ENCODE results near the gene MIA.
"Not testable (repeated sequence)": the region's sequence is repeated elsewhere in the genome, so short reads cannot be mapped to it uniquely, and the experiment has no call there.

Gene MIA

DNA sequence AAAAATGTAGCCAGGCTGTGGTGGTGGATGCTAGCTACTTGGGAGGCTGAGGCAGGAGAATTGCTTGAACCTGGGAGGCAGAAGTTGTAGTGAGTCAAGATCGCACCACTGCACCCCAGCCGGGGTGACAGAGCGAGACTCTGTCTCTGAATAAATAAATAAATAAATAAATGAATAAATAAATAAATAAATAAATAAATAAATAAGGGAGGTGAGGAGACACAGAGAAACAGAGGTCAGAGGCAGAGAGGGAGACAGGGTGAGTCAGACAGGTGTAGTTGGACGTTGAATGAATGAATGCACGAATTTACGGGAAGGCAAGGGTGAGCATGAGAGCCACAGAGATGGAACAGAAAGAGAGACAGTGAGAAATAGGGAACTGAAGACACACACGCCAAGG lies 5.8 kb downstream of the MIA start:
- no peak for DNase-seq

DNA sequence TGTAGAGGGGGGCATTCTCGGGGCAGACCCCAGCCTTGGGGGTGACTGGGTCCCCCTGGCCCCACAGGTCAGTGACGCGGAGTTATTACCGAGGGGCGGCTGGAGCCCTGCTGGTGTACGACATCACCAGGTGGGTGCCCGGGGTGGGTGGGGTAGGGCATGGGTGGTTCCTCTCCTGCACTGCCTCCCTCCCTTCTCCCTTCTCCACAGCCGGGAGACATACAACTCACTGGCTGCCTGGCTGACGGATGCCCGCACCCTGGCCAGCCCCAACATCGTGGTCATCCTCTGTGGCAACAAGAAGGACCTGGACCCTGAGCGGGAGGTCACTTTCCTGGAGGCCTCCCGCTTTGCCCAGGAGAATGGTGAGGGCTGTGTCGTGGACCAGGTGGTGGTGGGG lies 8.4 kb downstream of the MIA start:
- no peak for DNase-seq

DNA sequence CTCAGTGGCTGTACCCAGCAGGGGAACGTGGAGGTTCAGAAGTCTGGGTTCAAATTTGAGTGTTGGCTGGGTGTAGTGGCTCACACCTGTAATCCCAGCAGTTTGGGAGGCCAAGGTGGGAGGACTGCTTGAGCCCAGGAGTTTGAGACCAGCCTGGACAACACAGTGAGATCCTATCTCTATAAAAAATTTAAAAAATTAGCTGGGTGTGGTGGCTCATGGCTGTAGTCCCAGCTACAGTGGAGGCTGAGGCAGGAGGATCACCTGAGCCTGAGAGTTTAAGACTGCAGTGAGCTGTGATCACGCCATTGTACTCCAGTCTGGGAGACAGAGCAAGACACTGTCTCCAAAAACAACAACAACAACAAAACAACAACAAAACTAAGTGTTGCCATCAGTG lies 8.8 kb downstream of the MIA start:
- DNase-seq = not testable (repeated sequence)

GRCh38 chr19:40785526-40785925 lies 10.2 kb downstream of the MIA start:
- no peak for DNase-seq

DNA sequence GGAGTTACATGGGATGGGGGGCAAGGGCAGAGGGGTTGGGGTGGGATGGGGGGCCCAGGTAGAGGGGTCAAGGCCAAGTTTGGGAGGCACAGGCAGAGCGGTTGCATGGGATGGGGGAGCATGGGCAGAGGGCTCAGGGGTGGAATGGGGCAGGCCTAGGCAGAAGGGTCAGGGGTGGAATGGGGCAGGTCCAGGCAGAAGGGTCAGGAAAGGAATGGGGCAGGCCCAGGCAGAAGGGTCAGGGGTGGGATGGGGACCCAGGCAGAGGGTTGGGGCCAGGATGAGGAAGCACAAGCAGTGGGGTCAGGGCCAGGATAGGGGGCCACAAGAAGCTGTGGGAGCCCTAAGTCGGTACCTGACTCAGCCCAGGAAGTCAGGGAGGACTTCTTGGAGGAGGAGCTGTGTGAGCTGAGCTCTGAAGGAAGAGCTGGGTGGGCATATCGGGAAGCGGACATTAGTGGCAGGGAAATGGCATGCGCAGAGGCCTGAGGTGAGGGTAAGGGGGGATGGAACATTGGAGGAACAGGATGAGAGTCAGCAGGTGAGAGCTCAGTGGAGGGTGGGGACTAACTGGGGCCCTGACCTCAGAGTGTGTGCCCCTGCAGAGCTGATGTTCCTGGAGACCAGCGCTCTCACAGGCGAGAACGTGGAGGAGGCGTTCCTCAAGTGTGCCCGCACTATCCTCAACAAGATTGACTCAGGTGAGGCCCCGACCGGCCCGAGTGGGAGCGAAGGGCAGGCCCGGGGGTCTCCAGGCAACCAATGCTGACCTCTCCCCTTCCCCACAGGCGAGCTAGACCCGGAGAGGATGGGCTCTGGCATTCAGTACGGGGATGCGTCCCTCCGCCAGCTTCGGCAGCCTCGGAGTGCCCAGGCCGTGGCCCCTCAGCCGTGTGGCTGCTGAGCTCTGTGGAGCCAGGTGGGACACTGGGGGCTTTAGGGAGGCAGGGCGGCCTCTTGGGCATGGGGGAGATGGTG lies 11.0 kb downstream of the MIA start:
- no peak for DNase-seq

GRCh38 chr19:40791349-40791748 lies 16.0 kb downstream of the MIA start:
- no peak for DNase-seq

GRCh38 chr19:40791996-40792395 lies 16.7 kb downstream of the MIA start:
- DNase-seq = no peak

DNA sequence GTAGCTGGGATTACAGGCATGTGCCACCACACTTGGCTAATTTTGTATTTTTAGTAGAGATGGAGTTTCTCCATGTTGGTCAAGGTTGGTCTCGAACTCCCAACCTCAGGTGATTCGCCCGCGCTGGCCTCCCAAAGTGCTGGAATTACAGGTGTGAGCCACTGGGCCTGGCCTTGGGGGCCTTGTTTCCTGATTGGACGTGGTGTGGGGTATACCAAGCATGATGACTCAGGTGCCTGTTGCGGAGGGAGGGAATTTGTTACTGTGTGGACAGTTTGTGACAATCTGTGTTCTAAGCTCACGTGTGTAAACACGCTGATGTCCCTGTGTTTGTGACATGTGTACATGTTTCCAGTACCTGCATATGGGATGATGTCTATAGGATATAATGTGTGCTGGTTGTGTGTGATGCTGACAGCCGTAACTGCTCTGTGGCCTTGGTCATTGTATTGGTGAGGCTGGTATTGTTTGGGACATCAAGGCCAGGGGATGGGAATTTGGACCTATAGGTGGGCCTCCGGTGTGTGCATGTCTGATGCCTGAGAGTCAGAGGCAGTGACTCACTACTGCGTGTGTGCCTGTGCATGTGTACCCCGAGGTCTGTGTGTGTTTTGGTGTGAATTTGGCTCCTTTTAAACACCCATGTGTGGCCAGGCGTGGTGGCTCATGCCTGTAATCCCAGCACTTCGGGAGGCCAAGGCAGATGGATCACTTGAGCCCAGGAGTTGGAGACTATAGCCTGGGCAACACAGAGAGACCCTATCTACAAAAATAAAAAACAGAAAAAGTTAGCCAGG lies 22.0 kb downstream of the MIA start:
- DNase-seq = no peak

GRCh38 chr19:40797963-40798682 lies 22.8 kb downstream of the MIA start:
- DNase-seq = peak; percentile 78

- DNase-seq = peak; percentile 100
These were observed 23.6 kb downstream of the MIA start, which contains the start of gene EGLN2 for GRCh38 chr19:40798683-40799557. TSS of gene EGLN2 (plus strand) at chr19:40799191. CDS start at chr19:40800573, 1,382 bp downstream.

DNA sequence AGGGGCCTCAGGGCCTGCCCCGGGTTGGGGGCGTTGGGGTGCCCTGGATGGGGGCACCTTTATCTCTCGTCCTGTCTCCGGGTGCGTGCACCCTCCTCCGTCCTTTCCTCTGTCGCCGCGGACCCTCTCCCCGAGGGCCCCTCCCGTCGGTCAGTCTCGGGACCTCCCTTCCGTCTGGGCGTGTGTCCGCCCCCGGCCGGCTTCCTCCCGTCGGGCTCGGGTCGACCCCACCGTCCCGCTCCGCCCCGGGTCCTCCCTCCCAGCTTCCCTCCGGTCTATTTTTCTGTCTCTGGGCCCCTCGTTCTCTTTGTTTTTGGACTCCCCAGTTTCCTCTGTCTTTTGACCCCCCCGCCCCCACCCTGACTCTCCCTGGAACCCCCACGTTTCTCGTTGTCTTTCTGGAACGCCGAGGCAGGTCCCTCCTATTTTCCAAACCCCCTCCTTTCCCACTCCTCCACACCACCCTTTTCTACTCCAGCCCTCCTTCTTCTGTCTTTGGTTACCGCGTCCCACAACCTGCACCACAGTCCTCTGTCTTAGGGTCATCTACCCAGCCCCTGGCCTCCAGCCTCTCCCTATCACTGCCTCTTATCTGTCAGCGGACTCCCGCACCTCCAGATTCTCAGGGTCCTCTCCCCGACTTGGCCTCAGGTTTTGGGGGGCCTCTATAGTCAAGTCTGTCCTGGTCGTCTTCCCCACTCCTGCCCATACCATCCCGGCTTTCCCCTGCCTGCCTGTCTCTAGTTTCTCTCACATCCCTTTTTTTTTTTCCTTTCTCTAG lies 24.4 kb downstream of the MIA start:
- DNase-seq = no peak

DNA sequence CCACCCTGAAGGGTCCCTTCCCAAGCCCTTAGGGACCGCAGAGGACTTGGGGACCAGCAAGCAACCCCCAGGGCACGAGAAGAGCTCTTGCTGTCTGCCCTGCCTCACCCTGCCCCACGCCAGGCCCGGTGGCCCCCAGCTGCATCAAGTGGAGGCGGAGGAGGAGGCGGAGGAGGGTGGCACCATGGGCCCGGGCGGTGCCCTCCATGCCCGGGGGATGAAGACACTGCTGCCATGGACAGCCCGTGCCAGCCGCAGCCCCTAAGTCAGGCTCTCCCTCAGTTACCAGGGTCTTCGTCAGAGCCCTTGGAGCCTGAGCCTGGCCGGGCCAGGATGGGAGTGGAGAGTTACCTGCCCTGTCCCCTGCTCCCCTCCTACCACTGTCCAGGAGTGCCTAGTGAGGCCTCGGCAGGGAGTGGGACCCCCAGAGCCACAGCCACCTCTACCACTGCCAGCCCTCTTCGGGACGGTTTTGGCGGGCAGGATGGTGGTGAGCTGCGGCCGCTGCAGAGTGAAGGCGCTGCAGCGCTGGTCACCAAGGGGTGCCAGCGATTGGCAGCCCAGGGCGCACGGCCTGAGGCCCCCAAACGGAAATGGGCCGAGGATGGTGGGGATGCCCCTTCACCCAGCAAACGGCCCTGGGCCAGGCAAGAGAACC lies 25.1 kb downstream of the MIA start:
- DNase-seq = no peak

DNA sequence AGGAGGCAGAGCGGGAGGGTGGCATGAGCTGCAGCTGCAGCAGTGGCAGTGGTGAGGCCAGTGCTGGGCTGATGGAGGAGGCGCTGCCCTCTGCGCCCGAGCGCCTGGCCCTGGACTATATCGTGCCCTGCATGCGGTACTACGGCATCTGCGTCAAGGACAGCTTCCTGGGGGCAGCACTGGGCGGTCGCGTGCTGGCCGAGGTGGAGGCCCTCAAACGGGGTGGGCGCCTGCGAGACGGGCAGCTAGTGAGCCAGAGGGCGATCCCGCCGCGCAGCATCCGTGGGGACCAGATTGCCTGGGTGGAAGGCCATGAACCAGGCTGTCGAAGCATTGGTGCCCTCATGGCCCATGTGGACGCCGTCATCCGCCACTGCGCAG lies 25.7 kb downstream of the MIA start:
- no peak for DNase-seq

DNA sequence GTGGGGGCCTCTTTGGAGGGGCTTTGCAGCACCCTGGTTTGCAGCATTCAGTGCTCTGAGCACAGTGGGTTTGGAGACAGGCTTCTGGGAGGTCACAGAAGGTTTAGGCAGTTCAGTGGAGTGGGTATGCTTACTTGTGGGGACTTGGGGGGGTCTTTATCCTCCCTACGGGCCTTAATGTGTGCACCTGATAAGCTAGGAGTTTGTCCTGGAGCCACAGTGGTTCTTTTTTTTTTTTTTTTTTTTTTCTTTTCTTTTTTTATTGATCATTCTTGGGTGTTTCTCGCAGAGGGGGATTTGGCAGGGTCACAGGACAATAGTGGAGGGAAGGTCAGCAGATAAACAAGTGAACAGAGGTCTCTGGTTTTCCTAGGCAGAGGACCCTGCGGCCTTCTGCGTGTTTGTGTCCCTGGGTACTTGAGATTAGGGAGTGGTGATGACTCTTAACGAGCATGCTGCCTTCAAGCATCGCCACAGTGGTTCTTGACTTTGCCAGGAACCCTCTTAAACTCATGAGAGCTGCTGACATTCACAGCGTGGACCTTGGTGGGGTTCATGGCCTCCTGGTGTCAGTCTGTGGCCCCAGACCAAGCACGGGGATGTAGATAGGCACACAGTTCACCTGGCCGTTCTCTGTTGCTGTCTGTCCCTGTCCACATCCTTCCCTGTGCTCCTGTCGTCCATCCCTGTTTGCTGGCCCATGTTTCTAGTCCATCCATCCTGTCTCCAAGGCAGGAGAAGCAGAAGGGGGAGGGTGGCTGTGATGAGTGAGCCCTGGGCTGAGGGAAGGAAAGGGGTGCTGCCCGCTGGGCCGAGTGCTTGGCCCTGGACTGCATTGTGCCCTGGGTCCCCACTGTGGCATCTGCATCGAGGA lies 26.3 kb downstream of the MIA start:
- DNase-seq = no peak

DNA sequence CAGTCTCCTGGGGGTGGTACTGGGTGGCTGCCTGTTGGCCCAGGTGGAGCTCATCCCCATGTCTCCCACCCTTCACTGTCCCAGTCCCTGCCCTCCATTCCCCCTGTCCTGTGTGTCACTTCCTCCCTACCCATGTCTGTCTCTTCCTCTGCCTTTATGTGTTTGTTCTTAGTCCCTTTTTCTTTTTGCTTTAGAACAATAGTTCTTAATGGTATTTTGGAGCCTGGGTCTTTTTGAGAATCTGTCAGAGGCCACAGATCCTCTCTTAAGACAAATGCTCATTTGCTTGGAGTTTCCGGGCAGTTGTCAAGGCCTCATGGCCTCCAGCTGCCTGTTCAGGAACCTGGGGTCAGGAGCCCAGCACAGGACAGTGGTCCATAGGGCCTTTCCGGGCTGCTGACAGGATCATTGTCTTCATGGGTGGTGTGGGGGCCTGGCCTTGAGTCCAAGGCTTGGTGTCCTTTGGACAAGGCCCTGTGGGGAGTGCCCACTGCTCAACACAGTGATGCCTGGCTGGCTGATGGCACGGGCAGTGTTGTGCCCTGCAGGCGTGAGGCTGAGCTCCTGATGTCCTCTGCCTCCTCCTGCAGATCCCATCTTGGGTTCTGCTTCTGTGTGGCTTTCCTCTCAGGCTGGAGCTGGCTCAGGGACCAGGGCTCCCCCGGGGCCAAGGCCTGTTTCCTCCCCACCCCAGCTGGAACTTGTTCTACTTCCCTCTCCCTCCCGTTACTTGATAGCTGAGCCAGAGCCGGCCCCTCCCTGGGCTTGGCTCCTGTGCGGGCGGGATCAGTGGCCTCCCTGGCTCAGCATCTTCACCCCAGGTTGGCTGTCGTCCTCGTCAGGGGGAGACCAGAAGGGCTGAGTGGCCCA lies 27.2 kb downstream of the MIA start:
- no peak for DNase-seq

DNA sequence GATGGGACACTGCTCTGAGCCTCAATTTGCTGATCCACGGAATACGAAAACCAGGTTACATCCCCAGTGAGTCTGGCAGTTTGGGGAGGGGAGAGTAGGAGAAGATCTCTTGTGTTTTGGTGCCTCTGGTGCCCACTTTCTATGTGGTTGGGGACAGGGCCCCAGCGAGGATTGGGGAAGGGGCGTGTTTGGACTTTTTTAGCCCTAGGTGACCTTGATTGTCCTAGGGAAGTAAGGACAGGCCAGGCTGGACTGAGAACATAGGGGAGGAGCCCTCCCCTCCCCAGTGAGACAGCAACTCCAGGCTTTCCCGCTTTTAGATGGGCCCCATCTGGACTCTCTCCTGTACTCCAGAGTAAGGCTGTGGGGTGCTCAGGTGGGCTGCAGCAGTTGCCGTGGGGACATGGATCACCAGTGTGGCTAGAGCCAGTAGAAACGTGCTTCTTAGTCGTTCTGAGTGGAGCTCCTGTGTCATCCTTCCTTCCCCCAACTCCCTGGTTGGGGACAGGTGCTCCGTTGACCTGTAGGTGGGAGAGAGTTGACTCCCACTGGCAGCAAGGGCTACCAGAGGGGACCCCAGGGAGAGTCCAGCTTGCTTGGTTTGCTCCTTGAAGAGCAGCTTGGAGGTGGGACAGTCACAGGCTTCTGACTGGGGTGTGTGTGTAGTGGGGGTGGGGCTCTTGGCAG lies 28.0 kb downstream of the MIA start:
- DNase-seq = no peak

GRCh38 chr19:40803857-40804782 lies 28.8 kb downstream of the MIA start:
- DNase-seq = peak; percentile 93

Measured in CD4-positive, alpha-beta T cell treated with Interleukin-21 for 1 hour (primary cell).